PC-3 (cell line): ENCODE results near the gene ST6GALNAC1. TPM values are rescaled to one million over a fixed set of nuclear protein-coding genes. Genes with fewer than 3 reads are reported as not detected.

ENCODE experiments used
- ATAC-seq: fragments of 200-7000 bp; cut with Tn5 transposase; 2 replicates; pipeline ENCODE4 v1.9.1; 2020; ENCODE audit warnings: mild to moderate bottlenecking, moderate library complexity
- Bru-seq: library from RNA; stranded (reverse); fragments of 400-500 nt; gene quantifications from one replicate; lab custom pipeline; 2021; lab: Mats Ljungman, UMichigan
- BruChase-seq, 2 experiments: library from RNA; stranded (reverse); fragments of 400-500 nt; gene quantifications; one replicate each; lab custom pipeline; 2021; lab: Mats Ljungman, UMichigan
- BruUV-seq: library from RNA; stranded (reverse); fragments of 400-500 nt; replicated peaks from 2 replicates; lab custom pipeline; 2021; lab: Mats Ljungman, UMichigan
- CTCF ChIA-PET: fragments of 300-600 bp; sonication (Branson Sonifier 250); formaldehyde crosslinking; loops from one replicate; lab custom pipeline; 2022; ENCODE audit warnings: antibody characterized with exemption; lab: Charles Lee
- POLR2A ChIA-PET: fragments of 300-600 bp; sonication (Branson Sonifier 250); formaldehyde crosslinking; loops from one replicate; lab custom pipeline; 2022; ENCODE audit warnings: antibody characterized with exemption; ENCODE audit not compliant: unreplicated experiment; lab: Charles Lee
- DNase-seq: peaks from one replicate; pipeline ENCODE4 v3.0.0-alpha.2; 2015
- H2AFZ ChIP-seq: fragments of 300-600 bp; sonication (generic); 2 replicates; pipeline ENCODE4 v1.6.0; 2016; ENCODE audit warnings: antibody characterized with exemption, low read length
- H3F3A ChIP-seq: fragments of 300-600 bp; sonication (generic); one replicate; pipeline ENCODE4 v1.6.0; 2017; ENCODE audit warnings: antibody characterized with exemption, low read length, control low read depth, mild to moderate bottlenecking; ENCODE audit not compliant: unreplicated experiment
- H3K27ac ChIP-seq: fragments of 300-600 bp; sonication (generic); 2 replicates; pipeline ENCODE4 v1.5.1; 2016; ENCODE audit warnings: mild to moderate bottlenecking, low read length
- H3K27me3 ChIP-seq: fragments of 300-600 bp; sonication (generic); 2 replicates; pipeline ENCODE4 v1.6.1; 2016; ENCODE audit warnings: low read length, mixed read lengths
- H3K36me3 ChIP-seq: fragments of 300-600 bp; sonication (generic); 2 replicates; pipeline ENCODE4 v1.6.1; 2016; ENCODE audit warnings: low read depth, mixed run types, low read length, mixed read lengths
- H3K4me1 ChIP-seq: fragments of 300-600 bp; sonication (generic); 2 replicates; pipeline ENCODE4 v1.5.1; 2016; ENCODE audit warnings: low read length; ENCODE audit not compliant: insufficient read depth
- H3K4me2 ChIP-seq: fragments of 300-600 bp; sonication (generic); 2 replicates; pipeline ENCODE4 v1.6.0; 2016; ENCODE audit warnings: low read length
- H3K4me3 ChIP-seq: fragments of 300-600 bp; sonication (generic); 2 replicates; pipeline ENCODE4 v1.5.1; 2016; ENCODE audit warnings: mild to moderate bottlenecking, low read length, mixed read lengths
- H3K79me2 ChIP-seq: fragments of 300-600 bp; sonication (generic); 2 replicates; pipeline ENCODE4 v1.6.1; 2017; ENCODE audit warnings: low read length, mixed read lengths
- H3K9ac ChIP-seq: fragments of 300-600 bp; sonication (generic); 2 replicates; pipeline ENCODE4 v1.6.0; 2016; ENCODE audit warnings: mild to moderate bottlenecking, low read length
- H3K9me2 ChIP-seq: fragments of 300-600 bp; sonication (generic); replicated peaks from 2 replicates; pipeline ENCODE4 v1.6.1; 2016; ENCODE audit warnings: mixed run types, low read length, mixed read lengths
- H3K9me3 ChIP-seq: fragments of 300-600 bp; sonication (generic); 2 replicates; pipeline ENCODE4 v1.6.1; 2016; ENCODE audit warnings: low read length, mixed read lengths
- H4K20me1 ChIP-seq: fragments of 300-600 bp; sonication (generic); 2 replicates; pipeline ENCODE4 v1.6.1; 2016; ENCODE audit warnings: low read length, mixed read lengths
- EZH2 ChIP-seq: fragments of 300-600 bp; sonication (generic); IDR thresholded peaks from one replicate; pipeline ENCODE4 v1.6.1; 2017; ENCODE audit warnings: antibody characterized with exemption, mild to moderate bottlenecking, low read length; ENCODE audit not compliant: unreplicated experiment
- EZH2phosphoT487 ChIP-seq: fragments of 300-600 bp; sonication (generic); IDR thresholded peaks from 2 replicates; pipeline ENCODE4 v1.6.1; 2018; ENCODE audit warnings: mild to moderate bottlenecking, antibody characterized with exemption, low read length, borderline replicate concordance
- intact Hi-C: fragments of 100-400 bp; cut with micrococcal nuclease; formaldehyde crosslinking; loops from 2 replicates; pipeline ENCODE4 v1.9.0; 2023
- long read RNA-seq: library from polyadenylated mRNA; unstranded; transcript quantifications from one replicate; pipeline ENCODE4 v2.0.0, GENCODE V29; 2021; ENCODE audit not compliant: unreplicated experiment
- total RNA-seq: library from RNA; depleted of rRNA; stranded (reverse); fragments of >200 nt; gene quantifications from 2 replicates; pipeline ENCODE4 v1.2.3, GENCODE V29; 2014; rRNA removed
- TF ChIP-seq, protein P1 (sequence below): fragments of 300-600 bp; sonication (generic); conservative IDR thresholded peaks from 2 replicates; pipeline ENCODE4 v1.5.1; 2017; ENCODE audit warnings: antibody characterized with exemption, low read depth, mild to moderate bottlenecking, low read length

ST6GALNAC1 gene
- 2.6 and 4.1 TPM in 2 replicates for total RNA-seq
- percentile 30 among the genes with signal in this experiment for Bru-seq, nascent RNA
- percentile 29 among the genes with signal in this experiment for BruChase-seq, experiment 1, labeled RNA remaining after a 6-hour chase
- BruChase-seq, experiment 2, labeled RNA remaining after a 2-hour chase, result percentile 29 among the genes with signal in this experiment
- long read RNA-seq, partial matches to known transcripts, result 2 of 6 reads
- long read RNA-seq, other reads (novel, unspliced or antisense), result 2 of 6 reads

DNA sequence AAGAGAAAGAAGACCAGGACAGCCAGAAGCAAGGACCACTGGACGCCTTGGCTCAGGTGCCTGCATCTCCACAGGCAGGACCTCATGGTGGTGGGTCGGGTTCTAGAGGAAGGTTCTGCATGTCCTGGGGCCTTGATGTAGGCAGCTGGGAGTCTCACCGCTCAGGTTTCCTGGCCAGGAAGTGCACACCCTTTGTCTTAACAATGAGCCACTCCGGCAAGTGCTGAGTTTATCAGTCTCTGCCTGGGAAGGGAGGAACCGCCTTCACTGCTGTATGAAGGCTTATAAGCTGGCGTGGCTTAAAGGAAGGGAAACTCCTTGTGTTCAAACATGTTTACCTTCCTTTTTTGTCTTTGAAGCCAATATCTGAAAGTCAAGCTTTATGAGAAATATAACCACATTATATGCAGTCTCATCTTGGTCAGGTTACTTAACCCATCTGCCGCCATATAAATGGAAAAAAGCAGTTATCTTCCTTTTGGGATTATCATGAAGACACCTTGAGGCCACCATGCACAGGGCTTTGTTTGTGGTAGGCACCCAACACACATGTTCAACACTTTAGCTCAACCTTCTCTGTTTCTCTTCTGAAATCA is at the start of gene ST6GALNAC1:
ST6GALNAC1 (minus strand) TSS at position 205 of the 596 bp plus-strand sequence; CDS start at position 86, 119 bp downstream.
- no peak for TF ChIP-seq EZH2phosphoT487
- no peak for TF ChIP-seq EZH2
- TF ChIP-seq, protein P1, sequence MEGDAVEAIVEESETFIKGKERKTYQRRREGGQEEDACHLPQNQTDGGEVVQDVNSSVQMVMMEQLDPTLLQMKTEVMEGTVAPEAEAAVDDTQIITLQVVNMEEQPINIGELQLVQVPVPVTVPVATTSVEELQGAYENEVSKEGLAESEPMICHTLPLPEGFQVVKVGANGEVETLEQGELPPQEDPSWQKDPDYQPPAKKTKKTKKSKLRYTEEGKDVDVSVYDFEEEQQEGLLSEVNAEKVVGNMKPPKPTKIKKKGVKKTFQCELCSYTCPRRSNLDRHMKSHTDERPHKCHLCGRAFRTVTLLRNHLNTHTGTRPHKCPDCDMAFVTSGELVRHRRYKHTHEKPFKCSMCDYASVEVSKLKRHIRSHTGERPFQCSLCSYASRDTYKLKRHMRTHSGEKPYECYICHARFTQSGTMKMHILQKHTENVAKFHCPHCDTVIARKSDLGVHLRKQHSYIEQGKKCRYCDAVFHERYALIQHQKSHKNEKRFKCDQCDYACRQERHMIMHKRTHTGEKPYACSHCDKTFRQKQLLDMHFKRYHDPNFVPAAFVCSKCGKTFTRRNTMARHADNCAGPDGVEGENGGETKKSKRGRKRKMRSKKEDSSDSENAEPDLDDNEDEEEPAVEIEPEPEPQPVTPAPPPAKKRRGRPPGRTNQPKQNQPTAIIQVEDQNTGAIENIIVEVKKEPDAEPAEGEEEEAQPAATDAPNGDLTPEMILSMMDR, result no peak
- Histone ChIP-seq H3K27ac (peak within 1 kb of the TSS; percentile 31), H3K27me3 (no peaks in the 10 kb centered on the region), H3K4me2 (peak within 1 kb of the TSS; percentile 7; the same call in 1 of the 2 replicates), H3K9ac (no peak within 1 kb of the TSS), H2AFZ (peak within 1 kb of the TSS; percentile 30), H3K79me2 (no peaks in the 10 kb centered on the region), H3K4me1 (peaks cover 28% of the 10 kb centered on the region), H3F3A (no peaks in the 10 kb centered on the region), H3K9me3 (no peaks in the 10 kb centered on the region), H3K4me3 (no peak within 1 kb of the TSS), H3K36me3 (no peaks in the 10 kb centered on the region), H3K9me2 (no peaks in the 10 kb centered on the region), H4K20me1 (no peaks in the 10 kb centered on the region)
- intact Hi-C loops, result loop anchor here (10.0 kb wide), 1 partner anchor 71 kb away; the partner anchor contains the start of gene MXRA7
- DNase-seq (peak; percentile 65), ATAC-seq (peak; percentile 86)
- POLR2A ChIA-PET, result interaction anchor here (0.7 kb wide), 1 partner anchor 51 kb away, joined by 4 read pairs; no protein-coding TSS in a partner anchor
- BruUV-seq, result no TSS peak
- CTCF ChIA-PET, result no interaction called here

GRCh38 chr17:76691379-76692191 is 48.0 kb upstream of the ST6GALNAC1 start:
- H3K9me3 ChIP-seq, result no peaks in the 10 kb centered on the region
- TF ChIP-seq EZH2phosphoT487 (no peak), EZH2 (no peak)
- TF ChIP-seq, protein P1, result no peak
- BruUV-seq, result no TSS peak
- no peaks in the 10 kb centered on the region for H3K79me2 ChIP-seq
- H3K9ac ChIP-seq, result no peak overlapping the region
- no peaks in the 10 kb centered on the region for H3K27me3 ChIP-seq
- H3K4me1 ChIP-seq, result peaks cover 19% of the 10 kb centered on the region
- H3K36me3 ChIP-seq, result no peaks in the 10 kb centered on the region
- no peak for ATAC-seq
- H3F3A ChIP-seq, result no peaks in the 10 kb centered on the region
- H3K4me2 ChIP-seq, result no peak overlapping the region
- H4K20me1 ChIP-seq, result no peaks in the 10 kb centered on the region
- H2AFZ ChIP-seq, result no peak overlapping the region
- CTCF ChIA-PET, result interaction anchor here (1.8 kb wide), 1 partner anchor 10 kb away, joined by 6 read pairs; no protein-coding TSS in a partner anchor
- intact Hi-C loops, result no loop called here
- H3K27ac ChIP-seq, result no peak overlapping the region
- no peak overlapping the region for H3K4me3 ChIP-seq
- POLR2A ChIA-PET, result interaction anchor here (0.5 kb wide), 1 partner anchor 113 kb away, joined by 3 read pairs; no protein-coding TSS in a partner anchor
- no peak for DNase-seq
- H3K9me2 ChIP-seq, result no peaks in the 10 kb centered on the region
